Uterus (tissue), 2 donors: ENCODE results near the gene NNT.
"Not testable (repeated sequence)": the region's sequence is repeated elsewhere in the genome, so short reads cannot be mapped to it uniquely, and the experiment has no call there.

Experiments
- POLR2A ChIP-seq, 2 donors: fragments of 450-650 bp; IDR thresholded peaks; one replicate each; pipeline ENCODE4 v1.6.1; 2016; ENCODE audit warnings: antibody characterized with exemption in 2 of 2, mild to moderate bottlenecking in 1 of 2, moderate library complexity in 1 of 2
- TF ChIP-seq, protein P1 (sequence below), 4 experiments: fragments of 200-600 bp in 2 of 4; fragments of 450-650 bp in 2 of 4; sonication (generic) in 2 of 4; IDR thresholded peaks; one replicate each; pipeline ENCODE4 v1.5.1; 2016 to 2019; ENCODE audit warnings: antibody characterized with exemption in 4 of 4, mild to moderate bottlenecking in 2 of 4, moderate library complexity in 1 of 4

DNA sequence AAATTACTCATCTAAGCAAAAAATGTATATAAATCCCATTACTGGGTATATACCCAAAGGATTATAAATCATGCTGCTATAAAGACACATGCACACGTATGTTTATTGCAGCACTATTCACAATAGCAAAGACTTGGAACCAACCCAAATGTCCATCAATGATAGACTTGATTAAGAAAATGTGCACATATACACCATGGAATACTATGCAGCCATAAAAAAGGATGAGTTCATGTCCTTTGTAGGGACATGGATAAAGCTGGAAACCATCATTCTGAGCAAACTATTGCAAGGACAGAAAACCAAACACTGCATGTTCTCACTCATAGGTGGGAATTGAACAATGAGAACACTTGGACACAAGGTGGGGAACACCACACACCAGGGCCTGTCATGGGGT lies 103.6 kb downstream of the NNT start:
- not testable (repeated sequence) for TF ChIP-seq POLR2A (IDR thresholded peaks at IDR 0.05)
- TF ChIP-seq, protein P1, sequence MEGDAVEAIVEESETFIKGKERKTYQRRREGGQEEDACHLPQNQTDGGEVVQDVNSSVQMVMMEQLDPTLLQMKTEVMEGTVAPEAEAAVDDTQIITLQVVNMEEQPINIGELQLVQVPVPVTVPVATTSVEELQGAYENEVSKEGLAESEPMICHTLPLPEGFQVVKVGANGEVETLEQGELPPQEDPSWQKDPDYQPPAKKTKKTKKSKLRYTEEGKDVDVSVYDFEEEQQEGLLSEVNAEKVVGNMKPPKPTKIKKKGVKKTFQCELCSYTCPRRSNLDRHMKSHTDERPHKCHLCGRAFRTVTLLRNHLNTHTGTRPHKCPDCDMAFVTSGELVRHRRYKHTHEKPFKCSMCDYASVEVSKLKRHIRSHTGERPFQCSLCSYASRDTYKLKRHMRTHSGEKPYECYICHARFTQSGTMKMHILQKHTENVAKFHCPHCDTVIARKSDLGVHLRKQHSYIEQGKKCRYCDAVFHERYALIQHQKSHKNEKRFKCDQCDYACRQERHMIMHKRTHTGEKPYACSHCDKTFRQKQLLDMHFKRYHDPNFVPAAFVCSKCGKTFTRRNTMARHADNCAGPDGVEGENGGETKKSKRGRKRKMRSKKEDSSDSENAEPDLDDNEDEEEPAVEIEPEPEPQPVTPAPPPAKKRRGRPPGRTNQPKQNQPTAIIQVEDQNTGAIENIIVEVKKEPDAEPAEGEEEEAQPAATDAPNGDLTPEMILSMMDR (IDR thresholded peaks at IDR 0.05), result not testable (repeated sequence)
